ENCODE data around the gene LPIN3. TPM values are rescaled to one million over a fixed set of nuclear protein-coding genes. Genes with fewer than 3 reads are reported as not detected.

The LPIN3 gene
- total and polyA plus RNA-seq, 2 donors (not counting 3 experiments of a cell fraction or from before 2014, with no cell fraction given): 2.1 to 3.0 TPM

DNA sequence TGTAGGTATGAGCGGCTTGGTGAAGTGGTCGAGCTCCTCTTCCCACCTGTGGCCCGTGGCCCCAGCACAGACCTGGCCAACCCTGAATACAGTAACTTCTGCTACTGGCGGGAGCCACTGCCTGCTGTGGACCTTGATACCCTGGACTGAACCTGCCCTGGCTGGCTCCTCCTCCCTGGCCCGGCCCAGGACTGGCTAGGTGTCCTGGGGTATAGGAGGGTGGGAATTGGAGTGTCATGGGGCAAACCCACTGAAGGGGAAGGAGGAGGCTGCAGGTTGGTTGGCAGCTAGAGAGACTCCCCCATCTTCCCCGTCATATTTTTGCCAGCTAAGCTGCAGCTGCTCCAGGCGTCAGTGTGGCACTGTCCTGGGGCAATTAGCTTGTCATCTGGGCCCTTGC is 18.1 kb downstream of the LPIN3 start:
- Histone ChIP-seq H3K4me3 (replicated peaks in 1 of 3; ENCODE audit: insufficient read depth in 1 of 3, low read depth in 1 of 3, low read length in 3 of 3) (no peak overlapping the region), H3K27ac (ENCODE audit: insufficient read depth, low read depth, low read length) (no peak overlapping the region), H3K4me2 (ENCODE audit: insufficient read depth, low read length) (no peak overlapping the region), H3K4me1 (ENCODE audit: control insufficient read depth, extremely low read depth, insufficient read depth, low read length) (no peaks in the 10 kb centered on the region), H3K36me3 (ENCODE audit: control insufficient read depth in 2 of 2, extremely low read depth in 1 of 2, insufficient read depth in 2 of 2, low read length in 2 of 2) (no peaks in the 10 kb centered on the region), H2AFZ (ENCODE audit: low read depth, low read length) (no peak overlapping the region), H3K9ac (replicated peaks; ENCODE audit: extremely low read depth, insufficient read depth, low read length) (no peak overlapping the region), H3K9me1 (replicated peaks; ENCODE audit: control insufficient read depth, extremely low read depth, insufficient read depth, low read length) (no peaks in the 10 kb centered on the region), H3K9me3 (replicated peaks; ENCODE audit: control insufficient read depth, insufficient read depth, low read length) (no peaks in the 10 kb centered on the region), H3K79me2 (ENCODE audit: control insufficient read depth, insufficient read depth, low read length) (no peaks in the 10 kb centered on the region), H4K20me1 (replicated peaks; ENCODE audit: control insufficient read depth, extremely low read depth, insufficient read depth, low read length) (no peaks in the 10 kb centered on the region), H3K27me3 (ENCODE audit: control insufficient read depth in 2 of 2, insufficient read depth in 2 of 2, low read length in 2 of 2) (no peaks in the 10 kb centered on the region)
- intact Hi-C loops (cut with micrococcal nuclease) (no loop called here), dilution Hi-C loops (cut with MboI; ENCODE audit: extremely low pct_ligation_motif_present, low sequenced_read_pairs) (no loop called here)
- TF ChIP-seq, protein P1, sequence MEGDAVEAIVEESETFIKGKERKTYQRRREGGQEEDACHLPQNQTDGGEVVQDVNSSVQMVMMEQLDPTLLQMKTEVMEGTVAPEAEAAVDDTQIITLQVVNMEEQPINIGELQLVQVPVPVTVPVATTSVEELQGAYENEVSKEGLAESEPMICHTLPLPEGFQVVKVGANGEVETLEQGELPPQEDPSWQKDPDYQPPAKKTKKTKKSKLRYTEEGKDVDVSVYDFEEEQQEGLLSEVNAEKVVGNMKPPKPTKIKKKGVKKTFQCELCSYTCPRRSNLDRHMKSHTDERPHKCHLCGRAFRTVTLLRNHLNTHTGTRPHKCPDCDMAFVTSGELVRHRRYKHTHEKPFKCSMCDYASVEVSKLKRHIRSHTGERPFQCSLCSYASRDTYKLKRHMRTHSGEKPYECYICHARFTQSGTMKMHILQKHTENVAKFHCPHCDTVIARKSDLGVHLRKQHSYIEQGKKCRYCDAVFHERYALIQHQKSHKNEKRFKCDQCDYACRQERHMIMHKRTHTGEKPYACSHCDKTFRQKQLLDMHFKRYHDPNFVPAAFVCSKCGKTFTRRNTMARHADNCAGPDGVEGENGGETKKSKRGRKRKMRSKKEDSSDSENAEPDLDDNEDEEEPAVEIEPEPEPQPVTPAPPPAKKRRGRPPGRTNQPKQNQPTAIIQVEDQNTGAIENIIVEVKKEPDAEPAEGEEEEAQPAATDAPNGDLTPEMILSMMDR (IDR thresholded peaks at IDR 0.05; ENCODE audit: extremely low read depth in 1 of 2, insufficient read depth in 1 of 2, low read depth in 1 of 2, low read length in 2 of 2): no peak
- TF ChIP-seq MYC (IDR thresholded peaks at IDR 0.05; ENCODE audit: low read depth, low read length) (no peak), JUN (IDR thresholded peaks at IDR 0.05; ENCODE audit: borderline replicate concordance, insufficient read depth, insufficient read length, low read depth) (no peak), POLR2A (IDR thresholded peaks at IDR 0.05; ENCODE audit: low read depth, low read length) (no peak), POLR2AphosphoS5 (IDR thresholded peaks at IDR 0.05; ENCODE audit: insufficient read depth, low read depth, low read length) (no peak), EZH2 (IDR thresholded peaks at IDR 0.05; ENCODE audit: borderline replicate concordance, low read depth, low read length, severe bottlenecking) (no peak)
- TF ChIP-seq, protein P2, sequence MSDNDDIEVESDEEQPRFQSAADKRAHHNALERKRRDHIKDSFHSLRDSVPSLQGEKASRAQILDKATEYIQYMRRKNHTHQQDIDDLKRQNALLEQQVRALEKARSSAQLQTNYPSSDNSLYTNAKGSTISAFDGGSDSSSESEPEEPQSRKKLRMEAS (IDR thresholded peaks at IDR 0.05; ENCODE audit: insufficient read depth, insufficient read length): no peak
- FAIRE-seq: no peak
- BruUV-seq (replicated peaks): no TSS peak
- ChIA-PET POLR2A (interaction anchor here (0.7 kb wide), 1 partner anchor 29 kb away, joined by 6 read pairs; no protein-coding TSS in a partner anchor), CTCF (interaction anchor here (0.6 to 1.7 kb wide), 7 partner anchors 9 to 186 kb away, joined by 3 to 8 read pairs (median 4); partner anchors contain the start of gene LPIN3)
- DNase-seq (ENCODE audit: low read depth, low spot score): no peak
